PC-9 (cell line): ENCODE results near the gene UTY.

ENCODE experiments used
- EZH2 ChIP-seq: fragments of 200-600 bp; sonication (generic); IDR thresholded peaks from 2 replicates; pipeline ENCODE4 v1.8.0; 2017; ENCODE audit warnings: antibody characterized with exemption, low read depth
- TF ChIP-seq, protein P1 (sequence below): fragments of 200-600 bp; sonication (generic); conservative IDR thresholded peaks from 2 replicates; pipeline ENCODE4 v1.6.1; 2017; ENCODE audit warnings: mixed run types, antibody characterized with exemption, mild to moderate bottlenecking, moderate library complexity

DNA sequence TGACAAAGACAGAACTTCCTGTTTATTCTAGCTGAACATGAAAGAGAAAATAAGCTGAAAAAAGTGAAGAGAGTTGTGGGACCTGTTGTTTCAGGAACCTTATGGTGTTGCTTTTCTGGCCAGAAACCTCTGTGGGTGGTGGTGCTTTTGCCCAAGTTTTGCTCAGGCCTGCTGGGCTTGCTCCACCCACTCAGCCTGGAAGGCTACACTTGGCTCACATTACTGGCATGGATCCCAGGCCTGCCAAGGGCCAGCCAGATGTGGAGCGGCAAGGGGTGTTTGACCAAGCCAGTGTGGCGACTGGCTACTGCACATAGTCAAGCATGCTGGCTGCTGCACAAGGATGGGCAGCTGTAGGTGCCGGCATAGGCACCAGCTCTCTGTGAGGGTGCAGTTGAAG lies 245.9 kb downstream of the UTY start:
- TF ChIP-seq, protein P1, sequence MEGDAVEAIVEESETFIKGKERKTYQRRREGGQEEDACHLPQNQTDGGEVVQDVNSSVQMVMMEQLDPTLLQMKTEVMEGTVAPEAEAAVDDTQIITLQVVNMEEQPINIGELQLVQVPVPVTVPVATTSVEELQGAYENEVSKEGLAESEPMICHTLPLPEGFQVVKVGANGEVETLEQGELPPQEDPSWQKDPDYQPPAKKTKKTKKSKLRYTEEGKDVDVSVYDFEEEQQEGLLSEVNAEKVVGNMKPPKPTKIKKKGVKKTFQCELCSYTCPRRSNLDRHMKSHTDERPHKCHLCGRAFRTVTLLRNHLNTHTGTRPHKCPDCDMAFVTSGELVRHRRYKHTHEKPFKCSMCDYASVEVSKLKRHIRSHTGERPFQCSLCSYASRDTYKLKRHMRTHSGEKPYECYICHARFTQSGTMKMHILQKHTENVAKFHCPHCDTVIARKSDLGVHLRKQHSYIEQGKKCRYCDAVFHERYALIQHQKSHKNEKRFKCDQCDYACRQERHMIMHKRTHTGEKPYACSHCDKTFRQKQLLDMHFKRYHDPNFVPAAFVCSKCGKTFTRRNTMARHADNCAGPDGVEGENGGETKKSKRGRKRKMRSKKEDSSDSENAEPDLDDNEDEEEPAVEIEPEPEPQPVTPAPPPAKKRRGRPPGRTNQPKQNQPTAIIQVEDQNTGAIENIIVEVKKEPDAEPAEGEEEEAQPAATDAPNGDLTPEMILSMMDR, result no peak
- TF ChIP-seq EZH2, result no peak
